Measurements from ENCODE around the gene EDAR. TPM values are rescaled to one million over a fixed set of nuclear protein-coding genes. Genes with fewer than 3 reads are reported as not detected.

EDAR gene
- total and polyA plus RNA-seq, 8 donors, result 0.93 to 1.1 TPM; not detected in 6

- Histone ChIP-seq H3K36me3 (no peaks in the 10 kb centered on the region), H3K27ac (no peak overlapping the region), H3K9me3 (no peaks in the 10 kb centered on the region), H3K4me3 (no peak overlapping the region), H3K4me1 (peaks cover 0 to 2% (median 0%) of the 10 kb centered on the region in 4 donors), H3K27me3 (no peaks in the 10 kb centered on the region)
- TF ChIP-seq POLR2AphosphoS5 (IDR thresholded peaks at IDR 0.05) (no peak), EP300 (IDR thresholded peaks at IDR 0.05) (no peak), POLR2A (IDR thresholded peaks at IDR 0.05) (no peak), CTCF (IDR thresholded peaks at IDR 0.05) (no peak)
- intact Hi-C loops (cut with DNase I; ENCODE audit: low total_unique reads), result no loop called here
- DNase-seq, result peak in 1 of 2 donors; percentile 21
- 83 to 90% (median 87%) methylated on average over 19 to 20 of the region's 20 CpGs for WGBS, 5 donors
These were observed 78.3 kb downstream of the EDAR start for GRCh38 chr2:108910541-108911396.

GRCh38 chr2:108910011-108910431 is 79.0 kb downstream of the EDAR start:
- peaks cover 0 to 8% (median 0%) of the 10 kb centered on the region in 4 donors for H3K4me1 ChIP-seq
- WGBS, 5 donors, result 88 to 91% (median 89%) methylated on average over 9 to 12 of the region's 12 CpGs
- H3K9me3 ChIP-seq, result no peaks in the 10 kb centered on the region
- no peaks in the 10 kb centered on the region for H3K36me3 ChIP-seq
- H3K4me3 ChIP-seq, result no peak overlapping the region
- no peaks in the 10 kb centered on the region for H3K27me3 ChIP-seq
- TF ChIP-seq EP300 (IDR thresholded peaks at IDR 0.05), result no peak
- TF ChIP-seq CTCF (IDR thresholded peaks at IDR 0.05), result no peak
- no peak for TF ChIP-seq POLR2AphosphoS5 (IDR thresholded peaks at IDR 0.05)
- TF ChIP-seq POLR2A (IDR thresholded peaks at IDR 0.05), result no peak
- intact Hi-C loops (cut with DNase I; ENCODE audit: low total_unique reads), result no loop called here
- no peak overlapping the region for H3K27ac ChIP-seq
- DNase-seq, result no peak

GRCh38 chr2:108909275-108909823 is 79.7 kb downstream of the EDAR start:
- Histone ChIP-seq H3K4me1 (peaks cover 0 to 8% (median 0%) of the 10 kb centered on the region in 4 donors), H3K36me3 (no peaks in the 10 kb centered on the region), H3K27ac (no peak overlapping the region), H3K27me3 (no peaks in the 10 kb centered on the region), H3K9me3 (no peaks in the 10 kb centered on the region), H3K4me3 (no peak overlapping the region)
- no peak for DNase-seq
- 75 to 91% (median 81%) methylated on average over 9 of the region's 9 CpGs for WGBS, 5 donors
- TF ChIP-seq CTCF (IDR thresholded peaks at IDR 0.05) (no peak), EP300 (IDR thresholded peaks at IDR 0.05) (no peak), POLR2AphosphoS5 (IDR thresholded peaks at IDR 0.05) (no peak), POLR2A (IDR thresholded peaks at IDR 0.05) (no peak)
- intact Hi-C loops (cut with DNase I; ENCODE audit: low total_unique reads), result no loop called here

GRCh38 chr2:108908713-108909070 is 80.3 kb downstream of the EDAR start:
- no peak for DNase-seq
- WGBS, 5 donors, result 68 to 83% (median 82%) methylated on average over 1 of the region's 1 CpG

More at GRCh38 chr2:108908713-108909070, 80.3 kb downstream of the EDAR start:
- no peaks in the 10 kb centered on the region for H3K9me3 ChIP-seq
- no peak for TF ChIP-seq CTCF (IDR thresholded peaks at IDR 0.05)
- no peak for TF ChIP-seq EP300 (IDR thresholded peaks at IDR 0.05)
- no peak for TF ChIP-seq POLR2A (IDR thresholded peaks at IDR 0.05)
- no peak for TF ChIP-seq POLR2AphosphoS5 (IDR thresholded peaks at IDR 0.05)
- H3K4me1 ChIP-seq, result peaks cover 0 to 8% (median 0%) of the 10 kb centered on the region in 4 donors
- H3K27ac ChIP-seq, result no peak overlapping the region
- H3K36me3 ChIP-seq, result no peaks in the 10 kb centered on the region
- H3K4me3 ChIP-seq, result no peak overlapping the region
- no peaks in the 10 kb centered on the region for H3K27me3 ChIP-seq
- intact Hi-C loops (cut with DNase I; ENCODE audit: low total_unique reads), result no loop called here

Data from stomach (tissue), 9 donors.